ENCODE measurements around the gene ADAMTS2.

Gene ADAMTS2

DNA sequence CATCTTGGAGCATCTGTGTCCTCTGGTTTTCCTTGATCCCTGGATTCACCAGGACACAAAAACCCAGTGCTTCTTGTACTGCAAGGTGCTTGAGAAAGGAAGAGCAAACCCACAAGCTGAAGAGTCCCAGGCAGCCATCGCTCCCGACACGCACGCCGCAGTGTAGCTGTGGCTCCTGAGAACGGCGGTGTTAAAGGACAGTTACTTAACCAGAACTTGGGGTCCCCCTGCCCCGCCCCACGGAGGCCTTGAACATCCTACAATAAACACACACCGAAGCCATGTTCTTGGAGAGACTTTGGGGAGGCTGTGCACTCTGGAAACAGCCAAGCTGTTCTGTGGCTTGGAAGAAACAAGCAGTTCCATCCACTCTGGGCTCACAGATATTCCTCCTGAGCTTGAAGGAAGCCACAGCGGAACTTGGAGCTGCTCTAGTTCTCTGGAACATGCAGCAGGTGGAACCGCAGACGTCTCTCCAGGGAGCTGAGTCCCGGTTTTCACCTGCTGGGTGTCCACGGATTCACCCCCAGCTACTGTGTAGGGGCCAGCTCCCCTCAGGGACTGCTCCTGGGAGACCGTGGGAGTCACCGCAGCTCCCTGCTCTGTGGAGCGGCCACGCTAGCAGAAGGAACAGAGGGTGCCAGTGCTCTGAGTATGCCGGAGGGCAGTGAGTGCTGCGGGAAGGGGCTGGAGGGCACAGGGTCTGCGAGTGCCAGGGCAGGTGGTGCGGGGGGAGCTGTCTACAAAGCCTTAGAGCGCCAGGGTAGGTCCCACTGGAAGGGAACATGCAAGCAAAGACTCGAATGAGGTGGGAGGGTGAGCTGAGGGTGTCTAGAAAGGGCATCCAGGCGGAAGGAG is 107.3 kb downstream of the ADAMTS2 start:
- no peak for DNase-seq (ENCODE audit: insufficient read length, low spot score)
- FAIRE-seq: no peak
- TF ChIP-seq, protein P1, sequence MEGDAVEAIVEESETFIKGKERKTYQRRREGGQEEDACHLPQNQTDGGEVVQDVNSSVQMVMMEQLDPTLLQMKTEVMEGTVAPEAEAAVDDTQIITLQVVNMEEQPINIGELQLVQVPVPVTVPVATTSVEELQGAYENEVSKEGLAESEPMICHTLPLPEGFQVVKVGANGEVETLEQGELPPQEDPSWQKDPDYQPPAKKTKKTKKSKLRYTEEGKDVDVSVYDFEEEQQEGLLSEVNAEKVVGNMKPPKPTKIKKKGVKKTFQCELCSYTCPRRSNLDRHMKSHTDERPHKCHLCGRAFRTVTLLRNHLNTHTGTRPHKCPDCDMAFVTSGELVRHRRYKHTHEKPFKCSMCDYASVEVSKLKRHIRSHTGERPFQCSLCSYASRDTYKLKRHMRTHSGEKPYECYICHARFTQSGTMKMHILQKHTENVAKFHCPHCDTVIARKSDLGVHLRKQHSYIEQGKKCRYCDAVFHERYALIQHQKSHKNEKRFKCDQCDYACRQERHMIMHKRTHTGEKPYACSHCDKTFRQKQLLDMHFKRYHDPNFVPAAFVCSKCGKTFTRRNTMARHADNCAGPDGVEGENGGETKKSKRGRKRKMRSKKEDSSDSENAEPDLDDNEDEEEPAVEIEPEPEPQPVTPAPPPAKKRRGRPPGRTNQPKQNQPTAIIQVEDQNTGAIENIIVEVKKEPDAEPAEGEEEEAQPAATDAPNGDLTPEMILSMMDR (IDR thresholded peaks at IDR 0.05; ENCODE audit: insufficient read depth, missing control alignments): no peak

DNA sequence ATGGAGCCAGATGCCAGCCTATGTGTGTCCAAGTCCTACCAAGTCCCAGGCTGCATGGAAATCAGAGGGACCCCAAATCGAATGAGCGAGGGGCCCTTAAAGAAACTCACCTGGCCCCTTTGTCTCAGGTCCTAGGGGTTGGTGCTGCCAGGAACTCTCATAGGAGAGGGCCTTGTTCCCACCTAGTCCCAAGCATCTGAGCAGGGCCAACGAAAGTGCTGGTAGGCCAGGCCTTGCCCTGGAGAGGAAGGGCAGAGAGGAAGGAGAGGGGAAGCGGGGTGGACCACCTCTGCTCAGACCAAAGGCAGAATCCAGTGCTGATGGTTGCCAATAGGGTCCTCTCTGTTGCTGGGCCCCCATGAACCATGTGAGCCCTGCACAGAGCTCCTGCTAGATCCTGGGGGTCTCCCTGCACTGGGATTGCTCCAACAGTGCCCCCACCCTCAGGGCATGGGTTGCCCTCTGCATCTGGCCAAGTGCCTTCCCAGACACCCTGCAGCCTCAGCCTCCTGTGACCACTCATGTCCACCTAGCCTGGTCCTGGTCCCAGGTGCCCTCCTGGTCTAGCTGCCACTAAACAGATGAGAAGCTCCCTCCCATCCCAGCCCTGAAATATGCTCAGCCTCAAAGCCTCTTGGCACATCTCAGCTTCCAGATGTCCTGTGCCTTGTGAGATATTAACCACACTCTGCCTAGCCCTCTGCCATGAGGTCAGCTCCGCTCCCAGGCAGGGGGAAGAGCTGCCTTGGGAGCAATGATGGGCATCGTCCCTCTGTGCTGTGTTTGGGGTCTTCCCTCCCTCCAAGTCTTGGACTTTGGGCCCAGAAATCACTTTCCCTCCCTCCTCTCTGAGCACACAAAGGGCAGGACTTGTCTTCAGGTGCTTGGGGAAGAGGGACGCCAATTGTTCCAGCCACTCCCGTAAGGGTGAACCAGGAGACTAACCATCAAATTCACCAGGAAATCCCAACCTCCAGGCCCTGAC is 109.6 kb downstream of the ADAMTS2 start:
- TF ChIP-seq, protein P1 (IDR thresholded peaks at IDR 0.05; ENCODE audit: insufficient read depth, missing control alignments): no peak
- no peak for FAIRE-seq
- no peak for DNase-seq (ENCODE audit: insufficient read length, low spot score)

DNA sequence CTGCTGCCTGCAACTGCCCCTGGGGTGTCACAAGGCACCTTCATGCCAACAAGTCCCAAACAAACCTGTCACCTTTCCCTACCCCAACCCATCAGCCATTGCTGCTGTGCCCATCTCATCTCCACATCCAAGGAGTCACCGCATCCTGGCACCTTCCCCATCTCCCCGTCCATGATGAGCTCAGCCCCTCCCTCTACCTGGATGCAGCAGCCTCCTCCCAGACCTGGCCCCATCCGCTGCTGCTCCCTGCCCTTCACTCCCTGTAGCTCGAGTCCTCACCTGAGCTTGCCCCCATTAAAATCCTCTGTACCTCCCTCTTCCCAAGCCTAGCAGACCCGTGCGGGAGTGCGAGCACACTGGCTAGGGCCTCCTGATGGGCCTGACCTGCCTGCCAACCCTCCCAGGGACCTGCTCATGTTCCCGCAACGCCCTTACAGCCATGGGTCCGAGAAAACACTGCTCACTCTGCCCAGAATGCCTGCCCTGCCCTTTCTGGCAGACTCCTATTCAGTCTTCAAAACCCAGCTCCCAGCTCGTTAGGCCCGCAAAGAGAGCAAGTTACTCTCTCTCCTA is 110.6 kb downstream of the ADAMTS2 start:
- TF ChIP-seq, protein P1 (IDR thresholded peaks at IDR 0.05; ENCODE audit: insufficient read depth, missing control alignments): no peak
- FAIRE-seq: no peak
- no peak for DNase-seq (ENCODE audit: insufficient read length, low spot score)

DNA sequence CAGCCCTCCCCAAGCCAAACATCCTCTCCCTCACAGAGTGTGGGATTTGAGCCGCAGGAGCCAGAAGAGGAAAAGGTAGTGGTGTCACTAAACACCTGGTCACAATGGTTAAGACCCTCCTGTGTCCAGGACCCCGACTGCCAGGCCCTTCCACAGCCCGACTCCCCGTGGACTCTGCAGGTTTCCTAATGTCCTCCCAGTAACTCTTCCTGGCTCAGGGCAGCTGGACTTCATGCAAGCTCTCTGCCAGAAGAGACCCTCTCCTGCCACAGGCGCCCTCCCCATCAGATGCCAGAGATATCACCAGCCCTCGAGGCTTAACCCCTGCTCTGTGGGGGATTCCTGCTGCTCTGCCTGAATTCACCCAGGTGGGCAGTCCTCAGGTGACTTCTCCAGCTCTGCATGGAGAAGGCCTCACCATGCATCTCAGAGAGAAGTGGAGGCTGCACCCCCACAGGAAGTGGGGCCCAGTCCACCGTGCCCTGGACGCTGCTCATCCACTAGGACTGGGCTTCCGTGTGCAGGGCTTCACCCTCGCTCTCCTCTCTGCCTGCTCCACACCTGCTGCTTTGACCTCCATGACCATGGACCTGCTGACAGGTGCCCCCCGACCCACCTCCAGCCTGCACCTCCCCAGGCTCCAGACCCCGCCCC is 111.2 kb downstream of the ADAMTS2 start:
- DNase-seq (ENCODE audit: insufficient read length, low spot score): no peak
- TF ChIP-seq, protein P1 (IDR thresholded peaks at IDR 0.05; ENCODE audit: insufficient read depth, missing control alignments): no peak
- no peak for FAIRE-seq

DNA sequence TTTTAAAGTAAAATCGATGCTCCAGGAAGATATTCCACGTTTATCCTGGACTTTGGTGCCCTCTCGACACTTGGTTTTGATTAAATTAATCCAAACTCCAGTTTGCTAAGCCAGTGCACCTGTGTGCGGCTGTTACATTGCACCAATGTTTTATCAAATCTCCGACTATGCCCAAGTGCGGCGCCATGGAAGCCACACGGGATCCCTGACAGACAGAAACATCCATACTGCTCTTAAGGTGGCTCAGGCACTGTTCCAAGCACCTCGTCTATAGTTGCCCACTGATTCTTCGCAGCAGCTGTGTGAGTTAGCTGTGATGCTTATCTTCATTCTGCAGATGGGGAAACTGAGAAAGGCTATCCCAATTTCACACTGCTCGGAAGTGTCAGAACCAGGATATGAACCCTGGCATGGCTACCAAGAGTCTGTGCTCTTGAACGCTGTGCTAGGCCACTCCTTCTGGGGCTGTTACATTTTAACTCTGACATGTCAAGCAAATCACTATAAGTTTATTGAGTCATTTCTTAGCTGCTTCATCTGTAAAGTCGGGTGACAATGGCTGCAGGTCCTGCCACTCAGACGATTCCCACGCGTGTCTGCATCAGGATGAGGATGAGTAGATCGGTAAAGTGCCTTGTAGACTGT is 113.0 kb downstream of the ADAMTS2 start:
- no peak for FAIRE-seq
- DNase-seq (ENCODE audit: insufficient read length, low spot score): no peak
- TF ChIP-seq, protein P1 (IDR thresholded peaks at IDR 0.05; ENCODE audit: insufficient read depth, missing control alignments): no peak

DNA sequence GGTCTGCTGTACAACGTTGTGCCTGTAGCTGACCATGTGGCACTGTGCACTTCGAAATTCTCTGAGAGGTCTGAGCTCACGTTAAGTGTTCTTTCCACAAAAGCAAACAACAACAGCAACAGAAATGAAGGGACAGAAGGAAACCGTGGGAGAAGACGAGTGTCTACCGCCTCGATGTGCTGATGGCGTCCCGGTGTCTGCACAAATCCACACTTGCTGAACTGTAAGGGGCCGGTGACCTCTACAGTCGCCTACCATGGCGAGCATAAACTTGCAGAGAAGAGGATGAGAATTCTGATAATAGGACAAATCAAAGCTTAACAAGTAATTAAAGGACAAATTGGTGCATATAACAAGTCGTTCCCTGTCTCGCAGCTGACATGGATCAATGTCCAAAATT is 114.0 kb downstream of the ADAMTS2 start:
- no peak for FAIRE-seq
- no peak for DNase-seq (ENCODE audit: insufficient read length, low spot score)
- TF ChIP-seq, protein P1 (IDR thresholded peaks at IDR 0.05; ENCODE audit: insufficient read depth, missing control alignments): no peak
